Measurements from ENCODE around the gene CACHD1. TPM values are rescaled to one million over a fixed set of nuclear protein-coding genes. Genes with fewer than 3 reads are reported as not detected.

CACHD1 gene
- total and polyA plus RNA-seq, 9 of the 15 experiments (the other 6 are each of a cell fraction or from before 2014, with no cell fraction given), result 0.07 TPM; not detected in 8

DNA sequence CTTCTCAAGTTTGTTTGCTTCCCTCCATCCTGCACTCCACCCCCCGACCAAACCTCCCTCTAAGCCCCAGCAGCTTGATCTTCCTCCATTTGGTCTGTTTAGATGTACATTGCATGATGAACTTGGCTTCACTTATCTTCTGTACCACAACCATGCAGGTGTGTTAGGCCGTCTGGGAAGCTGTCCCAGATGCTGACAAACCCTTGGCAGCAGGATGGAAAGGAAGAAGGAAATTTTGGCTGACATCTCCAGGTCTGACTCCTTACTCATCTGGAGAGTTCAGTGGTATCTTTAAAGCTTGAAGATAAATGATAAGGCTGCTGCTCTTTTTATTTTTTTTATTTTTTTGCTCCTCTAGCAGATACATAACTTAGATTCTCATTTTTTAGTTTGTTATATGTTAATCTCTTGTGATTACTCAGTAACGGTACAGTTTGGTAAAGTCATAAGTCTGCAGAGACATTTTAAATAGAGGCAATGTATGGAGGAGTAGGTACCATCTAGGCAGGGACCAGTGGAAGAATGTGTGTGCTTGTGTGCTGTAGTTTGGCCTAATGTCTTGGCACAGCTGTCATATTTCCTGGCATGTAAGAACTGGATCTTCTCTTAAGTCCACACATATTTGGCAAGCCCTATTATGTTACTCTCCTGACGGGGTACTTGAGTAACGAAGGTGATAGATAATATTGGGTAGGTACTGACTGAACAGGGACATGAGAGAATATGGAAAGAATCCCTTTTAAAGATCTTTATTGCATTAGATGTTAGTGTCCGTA lies 79.7 kb downstream of the CACHD1 start:
- Histone ChIP-seq H2AFZ (ENCODE audit: low read depth, low read length) (no peak overlapping the region), H3K9me3 (replicated peaks; ENCODE audit: control insufficient read depth, insufficient read depth, low read depth, low read length) (no peaks in the 10 kb centered on the region; the same call in 1 of the 2 replicates), H4K20me1 (replicated peaks; ENCODE audit: control insufficient read depth, insufficient read depth, low read length) (no peaks in the 10 kb centered on the region), H3K79me2 (ENCODE audit: control insufficient read depth, insufficient read depth, low read length) (no peaks in the 10 kb centered on the region), H3K9ac (ENCODE audit: insufficient read depth in 1 of 2, low read depth in 2 of 2, low read length in 2 of 2) (no peak overlapping the region), H3K9me1 (ENCODE audit: control insufficient read depth, insufficient read depth, low read length) (no peaks in the 10 kb centered on the region), H3K4me3 (no peak overlapping the region), H3K36me3 (ENCODE audit: control insufficient read depth, insufficient read depth, low read length) (no peaks in the 10 kb centered on the region), H3K4me2 (ENCODE audit: insufficient read depth, low read length) (no peak overlapping the region), H3K27ac (ENCODE audit: extremely low read depth, low read depth, low read length) (no peak overlapping the region), H3K4me1 (replicated peaks in 1 of 2; ENCODE audit: control insufficient read depth in 2 of 2, insufficient read depth in 2 of 2, low read length in 2 of 2) (no peaks in the 10 kb centered on the region), H3K27me3 (ENCODE audit: control insufficient read depth in 2 of 2, insufficient read depth in 2 of 2, low read length in 2 of 2) (peaks cover 0 to 4% of the 10 kb centered on the region in 2 experiments; a peak in 1 of 5 replicates)
- no peak for TF ChIP-seq KLF16 (IDR thresholded peaks at IDR 0.05)
- TF ChIP-seq ZNF77 (CRISPR knock-in tag; IDR thresholded peaks at IDR 0.05), result no peak
- no peak for TF ChIP-seq MEIS2 (IDR thresholded peaks at IDR 0.05; ENCODE audit: partially characterized antibody)
- no peak for TF ChIP-seq ZZZ3 (IDR thresholded peaks at IDR 0.05)
- TF ChIP-seq, protein P1, sequence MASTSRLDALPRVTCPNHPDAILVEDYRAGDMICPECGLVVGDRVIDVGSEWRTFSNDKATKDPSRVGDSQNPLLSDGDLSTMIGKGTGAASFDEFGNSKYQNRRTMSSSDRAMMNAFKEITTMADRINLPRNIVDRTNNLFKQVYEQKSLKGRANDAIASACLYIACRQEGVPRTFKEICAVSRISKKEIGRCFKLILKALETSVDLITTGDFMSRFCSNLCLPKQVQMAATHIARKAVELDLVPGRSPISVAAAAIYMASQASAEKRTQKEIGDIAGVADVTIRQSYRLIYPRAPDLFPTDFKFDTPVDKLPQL (IDR thresholded peaks at IDR 0.05; ENCODE audit: extremely low read depth, insufficient read length), result no peak
- TF ChIP-seq SIX5 (IDR thresholded peaks at IDR 0.05; ENCODE audit: borderline replicate concordance in 1 of 2, insufficient read depth in 1 of 2, low read depth in 1 of 2, low read length in 2 of 2), result no peak
- TF ChIP-seq, protein P2, sequence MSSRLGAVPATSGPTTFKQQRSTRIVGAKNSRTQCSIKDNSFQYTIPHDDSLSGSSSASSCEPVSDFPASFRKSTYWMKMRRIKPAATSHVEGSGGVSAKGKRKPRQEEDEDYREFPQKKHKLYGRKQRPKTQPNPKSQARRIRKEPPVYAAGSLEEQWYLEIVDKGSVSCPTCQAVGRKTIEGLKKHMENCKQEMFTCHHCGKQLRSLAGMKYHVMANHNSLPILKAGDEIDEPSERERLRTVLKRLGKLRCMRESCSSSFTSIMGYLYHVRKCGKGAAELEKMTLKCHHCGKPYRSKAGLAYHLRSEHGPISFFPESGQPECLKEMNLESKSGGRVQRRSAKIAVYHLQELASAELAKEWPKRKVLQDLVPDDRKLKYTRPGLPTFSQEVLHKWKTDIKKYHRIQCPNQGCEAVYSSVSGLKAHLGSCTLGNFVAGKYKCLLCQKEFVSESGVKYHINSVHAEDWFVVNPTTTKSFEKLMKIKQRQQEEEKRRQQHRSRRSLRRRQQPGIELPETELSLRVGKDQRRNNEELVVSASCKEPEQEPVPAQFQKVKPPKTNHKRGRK (tag; IDR thresholded peaks at IDR 0.05), result no peak
- no peak for TF ChIP-seq MED1 (CRISPR knock-in tag; IDR thresholded peaks at IDR 0.05; ENCODE audit: borderline replicate concordance)
- TF ChIP-seq SREBF1 (IDR thresholded peaks at IDR 0.05; ENCODE audit: borderline replicate concordance, low read depth, low read length), result no peak
- TF ChIP-seq CXXC5 (CRISPR knock-in tag; IDR thresholded peaks at IDR 0.05), result no peak
- TF ChIP-seq, protein P3, sequence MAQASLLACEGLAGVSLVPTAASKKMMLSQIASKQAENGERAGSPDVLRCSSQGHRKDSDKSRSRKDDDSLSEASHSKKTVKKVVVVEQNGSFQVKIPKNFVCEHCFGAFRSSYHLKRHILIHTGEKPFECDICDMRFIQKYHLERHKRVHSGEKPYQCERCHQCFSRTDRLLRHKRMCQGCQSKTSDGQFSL (CRISPR knock-in tag; IDR thresholded peaks at IDR 0.05), result no peak
- TF ChIP-seq, protein P3 (tag; IDR thresholded peaks at IDR 0.05), result no peak
- TF ChIP-seq, protein P4, sequence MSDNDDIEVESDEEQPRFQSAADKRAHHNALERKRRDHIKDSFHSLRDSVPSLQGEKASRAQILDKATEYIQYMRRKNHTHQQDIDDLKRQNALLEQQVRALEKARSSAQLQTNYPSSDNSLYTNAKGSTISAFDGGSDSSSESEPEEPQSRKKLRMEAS (CRISPR knock-in tag; IDR thresholded peaks at IDR 0.05), result no peak
- TF ChIP-seq, protein P5, sequence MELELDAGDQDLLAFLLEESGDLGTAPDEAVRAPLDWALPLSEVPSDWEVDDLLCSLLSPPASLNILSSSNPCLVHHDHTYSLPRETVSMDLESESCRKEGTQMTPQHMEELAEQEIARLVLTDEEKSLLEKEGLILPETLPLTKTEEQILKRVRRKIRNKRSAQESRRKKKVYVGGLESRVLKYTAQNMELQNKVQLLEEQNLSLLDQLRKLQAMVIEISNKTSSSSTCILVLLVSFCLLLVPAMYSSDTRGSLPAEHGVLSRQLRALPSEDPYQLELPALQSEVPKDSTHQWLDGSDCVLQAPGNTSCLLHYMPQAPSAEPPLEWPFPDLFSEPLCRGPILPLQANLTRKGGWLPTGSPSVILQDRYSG (tag; conservative IDR thresholded peaks at IDR 0.05; ENCODE audit: low read depth), result no peak
- TF ChIP-seq, protein P6, sequence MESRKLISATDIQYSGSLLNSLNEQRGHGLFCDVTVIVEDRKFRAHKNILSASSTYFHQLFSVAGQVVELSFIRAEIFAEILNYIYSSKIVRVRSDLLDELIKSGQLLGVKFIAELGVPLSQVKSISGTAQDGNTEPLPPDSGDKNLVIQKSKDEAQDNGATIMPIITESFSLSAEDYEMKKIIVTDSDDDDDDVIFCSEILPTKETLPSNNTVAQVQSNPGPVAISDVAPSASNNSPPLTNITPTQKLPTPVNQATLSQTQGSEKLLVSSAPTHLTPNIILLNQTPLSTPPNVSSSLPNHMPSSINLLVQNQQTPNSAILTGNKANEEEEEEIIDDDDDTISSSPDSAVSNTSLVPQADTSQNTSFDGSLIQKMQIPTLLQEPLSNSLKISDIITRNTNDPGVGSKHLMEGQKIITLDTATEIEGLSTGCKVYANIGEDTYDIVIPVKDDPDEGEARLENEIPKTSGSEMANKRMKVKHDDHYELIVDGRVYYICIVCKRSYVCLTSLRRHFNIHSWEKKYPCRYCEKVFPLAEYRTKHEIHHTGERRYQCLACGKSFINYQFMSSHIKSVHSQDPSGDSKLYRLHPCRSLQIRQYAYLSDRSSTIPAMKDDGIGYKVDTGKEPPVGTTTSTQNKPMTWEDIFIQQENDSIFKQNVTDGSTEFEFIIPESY (CRISPR knock-in tag; IDR thresholded peaks at IDR 0.05), result no peak
- ATAC-seq (no peak), FAIRE-seq (no peak), DNase-seq (ENCODE audit: extremely low read depth in 1 of 4, low spot score in 3 of 4) (no peak)
- BruUV-seq (replicated peaks), result no TSS peak
- in situ Hi-C loops (cut with MboI) (no loop called here), intact Hi-C loops (cut with micrococcal nuclease) (loop anchor here (5.0 kb wide), 1 partner anchor 273 kb away; no protein-coding TSS in a partner anchor)
- POLR2A ChIA-PET, result no interaction called here
- 0% methylated on average over 6 of the region's 6 CpGs for WGBS (ENCODE audit: insufficient coverage, low coverage, missing lambda C conversion rate)
- CTCF ChIA-PET (ENCODE audit: low intra/inter-chr PET ratio), result no interaction called here

All from K562 (cell line).